Activated CD4-positive, alpha-beta T cell treated with anti-CD3 and anti-CD28 coated beads, Interleukin-2, amount 10 ng/mL, durations not matched to agents 24 days and 14 days (primary cell): ENCODE measurements around the gene IAH1. TPM values are rescaled to one million over a fixed set of nuclear protein-coding genes. Genes with fewer than 3 reads are reported as not detected.
A peak's percentile ranks its signal among the peaks of the same experiment; 100 is the strongest.

Experiments used
- DNase-seq: peaks from one replicate; pipeline ENCODE4 v3.0.0; 2022
- H3K27ac Mint-ChIP-seq: one replicate; pipeline ENCODE4 v1.8.0; 2022; ENCODE audit warnings: mild to moderate bottlenecking, mixed read lengths
- H3K27me3 Mint-ChIP-seq: one replicate; pipeline ENCODE4 v1.8.0; 2022; ENCODE audit warnings: mixed read lengths
- H3K36me3 Mint-ChIP-seq: one replicate; pipeline ENCODE4 v1.8.0; 2022; ENCODE audit warnings: low read depth, mild to moderate bottlenecking, mixed read lengths
- H3K4me1 Mint-ChIP-seq: one replicate; pipeline ENCODE4 v1.8.0; 2021; ENCODE audit warnings: mixed read lengths
- H3K4me3 Mint-ChIP-seq: one replicate; pipeline ENCODE4 v1.8.0; 2022; ENCODE audit warnings: mild to moderate bottlenecking, moderate library complexity, mixed read lengths
- H3K9me3 Mint-ChIP-seq: one replicate; pipeline ENCODE4 v1.8.0; 2021; ENCODE audit warnings: mixed read lengths
- intact Hi-C: fragments of 100-400 bp; cut with micrococcal nuclease; formaldehyde crosslinking; loops from one replicate; pipeline ENCODE4 v1.15.1; 2023
- total RNA-seq: library from RNA; stranded (reverse); gene quantifications from 2 replicates; pipeline ENCODE4 v1.2.3, GENCODE V29; 2022

The IAH1 gene, protein sequence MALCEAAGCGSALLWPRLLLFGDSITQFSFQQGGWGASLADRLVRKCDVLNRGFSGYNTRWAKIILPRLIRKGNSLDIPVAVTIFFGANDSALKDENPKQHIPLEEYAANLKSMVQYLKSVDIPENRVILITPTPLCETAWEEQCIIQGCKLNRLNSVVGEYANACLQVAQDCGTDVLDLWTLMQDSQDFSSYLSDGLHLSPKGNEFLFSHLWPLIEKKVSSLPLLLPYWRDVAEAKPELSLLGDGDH
- total RNA-seq: 76.0 and 78.6 TPM in 2 replicates

DNA sequence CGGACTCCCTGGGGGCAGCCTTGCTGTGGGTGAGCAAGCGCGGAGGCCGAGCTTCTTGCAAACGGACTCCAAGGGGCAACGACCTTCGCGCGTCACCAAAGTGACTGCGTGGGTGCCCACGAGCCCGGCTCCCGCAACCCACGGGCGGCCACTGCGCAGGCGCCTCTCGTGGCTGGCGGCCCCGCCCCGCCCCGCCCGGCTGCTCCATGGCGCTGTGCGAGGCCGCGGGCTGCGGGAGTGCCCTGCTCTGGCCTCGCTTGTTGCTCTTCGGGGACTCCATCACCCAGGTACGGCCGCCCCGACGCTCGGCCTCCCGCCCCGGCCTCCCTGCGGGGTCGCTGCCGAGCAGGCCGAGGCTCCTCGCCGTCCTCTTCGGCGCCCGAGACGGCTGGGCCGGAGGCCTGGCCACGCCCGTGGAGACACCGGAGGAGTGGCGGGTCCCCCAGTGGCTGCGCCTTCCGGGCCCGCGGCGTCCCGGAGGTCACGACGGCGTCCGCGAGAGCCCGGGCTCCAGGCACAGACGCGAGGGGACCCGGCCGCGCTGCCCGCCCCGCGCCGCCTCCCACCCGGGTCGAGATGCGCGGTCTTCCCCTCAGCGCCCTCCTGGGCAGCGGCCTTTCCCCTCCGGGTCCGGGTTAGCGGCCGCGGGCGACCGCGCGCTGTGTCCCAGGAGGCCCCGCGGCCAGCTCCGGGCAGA lies at the start of gene IAH1:
TSS of gene IAH1 (plus strand) at position 191 of the 697 bp plus-strand sequence. CDS start at position 207, 16 bp downstream.
- H3K4me1 Mint-ChIP-seq: peaks cover 31% of the 10 kb centered on the region
- H3K27ac Mint-ChIP-seq: peak within 1 kb of the TSS; percentile 86
- H3K9me3 Mint-ChIP-seq: no peaks in the 10 kb centered on the region
- H3K36me3 Mint-ChIP-seq: peaks cover 59% of the 10 kb centered on the region
- peak within 1 kb of the TSS; percentile 82 for H3K4me3 Mint-ChIP-seq
- no peaks in the 10 kb centered on the region for H3K27me3 Mint-ChIP-seq
- intact Hi-C loops: loop anchor here (5.0 kb wide), 2 partner anchors 158 to 332 kb away; partner anchors contain the start of gene YWHAQ
- peak; percentile 92 for DNase-seq

DNA sequence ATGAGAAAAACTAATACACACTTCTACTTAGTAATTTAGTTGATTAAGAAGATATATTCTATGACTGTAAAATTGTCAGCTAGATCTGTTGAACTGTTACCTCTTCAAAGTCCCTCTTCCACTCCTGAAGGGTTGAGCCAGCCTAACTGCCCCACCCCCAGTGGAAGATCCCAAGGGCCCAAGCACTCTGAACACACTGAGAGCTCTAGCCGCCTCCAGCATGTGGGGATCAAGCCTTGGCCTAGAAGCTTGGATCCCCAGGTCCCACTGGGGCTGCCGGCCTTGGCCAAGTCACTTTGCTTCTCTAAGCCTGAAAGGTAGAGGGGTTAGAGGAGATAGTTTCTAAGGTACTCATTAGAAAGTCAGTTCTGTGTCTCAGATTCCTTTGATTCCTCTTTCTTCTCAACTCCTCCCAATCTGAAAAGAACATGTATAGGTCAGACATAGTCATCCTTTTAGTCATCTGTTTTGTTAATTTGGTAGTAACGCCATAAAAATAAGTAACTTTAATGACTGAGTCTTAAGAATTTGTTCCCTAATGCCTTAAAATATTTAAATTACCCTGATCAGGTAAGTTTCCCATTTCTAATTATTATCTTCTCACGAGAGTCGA lies 45.3 kb upstream of the IAH1 start:
- Mint-ChIP-seq H3K27me3 (no peaks in the 10 kb centered on the region), H3K36me3 (peaks cover 45% of the 10 kb centered on the region), H3K9me3 (no peaks in the 10 kb centered on the region), H3K4me3 (no peak overlapping the region), H3K4me1 (peaks cover 18% of the 10 kb centered on the region), H3K27ac (no peak overlapping the region)
- intact Hi-C loops: no loop called here
- DNase-seq: peak; percentile 52

DNA sequence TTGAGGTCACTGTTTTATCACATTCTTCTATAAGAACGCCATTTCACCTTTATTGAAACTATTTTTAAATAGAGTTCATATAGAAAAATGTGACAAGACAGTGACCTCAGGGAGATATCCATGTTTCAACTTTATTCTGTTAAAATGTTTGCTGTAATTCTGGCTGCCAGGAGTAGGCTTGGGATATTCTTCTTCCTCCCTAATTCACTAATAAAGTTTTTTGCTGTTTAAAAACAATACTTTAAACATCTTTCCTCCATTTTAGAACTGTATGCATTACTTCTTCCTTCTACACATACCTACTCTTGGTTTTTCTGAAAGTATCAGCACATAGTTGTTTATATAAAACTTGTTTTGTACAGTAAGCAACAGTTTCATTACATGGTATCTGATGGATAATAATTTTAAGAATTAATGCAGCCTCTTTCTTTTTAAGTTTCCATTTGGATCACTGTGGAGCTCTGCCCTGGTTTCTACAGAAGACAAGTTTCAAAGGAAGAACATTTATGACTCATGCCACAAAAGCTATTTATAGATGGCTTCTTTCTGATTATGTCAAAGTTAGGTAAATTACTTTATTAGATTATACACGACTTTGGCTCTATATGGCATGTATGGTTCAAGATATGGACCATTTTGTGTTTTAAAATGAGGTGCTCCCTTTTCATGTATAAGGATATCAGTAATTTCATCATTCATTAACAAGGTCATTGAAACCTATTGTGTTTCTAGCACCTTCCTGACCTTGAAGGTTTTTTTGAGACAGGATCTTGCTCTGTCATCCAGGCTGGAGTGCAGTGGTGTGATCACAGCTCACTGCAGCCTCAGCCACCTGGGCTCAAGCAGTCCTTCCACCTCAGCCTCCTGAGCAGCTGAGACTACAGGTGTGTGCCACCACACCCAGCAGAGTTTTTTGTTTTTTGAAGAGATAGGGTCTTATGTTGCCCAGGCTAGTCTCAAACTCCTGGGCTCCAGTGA lies 43.7 kb upstream of the IAH1 start:
- H3K9me3 Mint-ChIP-seq: no peaks in the 10 kb centered on the region
- intact Hi-C loops: no loop called here
- peak overlapping the region; percentile 94 for H3K27ac Mint-ChIP-seq
- DNase-seq: no peak
- peak overlapping the region; percentile 34 for H3K4me3 Mint-ChIP-seq
- peaks cover 56% of the 10 kb centered on the region for H3K36me3 Mint-ChIP-seq
- H3K4me1 Mint-ChIP-seq: peaks cover 16% of the 10 kb centered on the region
- H3K27me3 Mint-ChIP-seq: no peaks in the 10 kb centered on the region

DNA sequence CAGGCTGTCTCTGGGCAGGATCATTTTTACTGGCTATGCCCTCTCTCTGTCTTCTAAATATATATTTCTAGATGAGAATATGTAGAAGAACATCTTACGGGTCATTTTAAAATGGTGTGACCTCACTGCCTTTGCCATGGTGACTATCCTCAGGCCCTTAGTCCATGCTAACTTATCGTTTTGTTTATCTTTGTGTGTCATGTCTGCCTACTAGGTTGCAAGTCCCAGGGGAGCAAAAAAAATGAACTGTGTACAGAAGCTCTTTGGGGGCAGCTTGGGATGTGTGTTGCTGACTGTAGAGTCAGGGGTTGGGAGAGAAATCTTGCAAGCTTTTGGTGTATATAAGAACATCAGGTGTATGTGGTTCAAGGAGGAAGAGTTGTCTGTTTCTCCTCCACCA lies 39.9 kb upstream of the IAH1 start:
- no peak overlapping the region for H3K4me3 Mint-ChIP-seq
- no peak for DNase-seq
- H3K36me3 Mint-ChIP-seq: peaks cover 71% of the 10 kb centered on the region
- H3K4me1 Mint-ChIP-seq: peaks cover 13% of the 10 kb centered on the region
- peak overlapping the region; percentile 48 for H3K27ac Mint-ChIP-seq
- intact Hi-C loops: no loop called here
- no peaks in the 10 kb centered on the region for H3K27me3 Mint-ChIP-seq
- no peaks in the 10 kb centered on the region for H3K9me3 Mint-ChIP-seq

DNA sequence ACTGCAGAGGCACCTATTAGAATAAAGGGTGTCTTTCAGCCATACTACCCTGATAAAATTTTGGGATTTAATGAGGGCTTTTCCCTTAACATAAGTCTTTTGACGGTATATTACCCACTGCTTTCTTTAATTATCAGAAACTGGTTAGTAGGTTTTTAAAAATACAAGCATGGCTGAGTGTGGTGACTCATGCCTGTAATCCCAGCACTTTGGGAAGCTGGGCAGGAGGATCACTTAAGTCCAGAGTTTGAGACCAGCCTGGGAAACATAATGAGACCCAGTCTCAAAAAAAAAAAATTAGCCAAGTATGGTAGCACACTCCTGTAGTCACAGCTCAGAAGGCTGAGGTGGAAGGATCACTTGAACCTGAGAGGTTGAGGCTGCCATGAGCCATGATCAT lies 34.8 kb upstream of the IAH1 start:
- DNase-seq: no peak
- no peaks in the 10 kb centered on the region for H3K4me1 Mint-ChIP-seq
- H3K36me3 Mint-ChIP-seq: peaks cover 56% of the 10 kb centered on the region
- no peak overlapping the region for H3K27ac Mint-ChIP-seq
- no peaks in the 10 kb centered on the region for H3K27me3 Mint-ChIP-seq
- no peak overlapping the region for H3K4me3 Mint-ChIP-seq
- no peaks in the 10 kb centered on the region for H3K9me3 Mint-ChIP-seq
- intact Hi-C loops: no loop called here

DNA sequence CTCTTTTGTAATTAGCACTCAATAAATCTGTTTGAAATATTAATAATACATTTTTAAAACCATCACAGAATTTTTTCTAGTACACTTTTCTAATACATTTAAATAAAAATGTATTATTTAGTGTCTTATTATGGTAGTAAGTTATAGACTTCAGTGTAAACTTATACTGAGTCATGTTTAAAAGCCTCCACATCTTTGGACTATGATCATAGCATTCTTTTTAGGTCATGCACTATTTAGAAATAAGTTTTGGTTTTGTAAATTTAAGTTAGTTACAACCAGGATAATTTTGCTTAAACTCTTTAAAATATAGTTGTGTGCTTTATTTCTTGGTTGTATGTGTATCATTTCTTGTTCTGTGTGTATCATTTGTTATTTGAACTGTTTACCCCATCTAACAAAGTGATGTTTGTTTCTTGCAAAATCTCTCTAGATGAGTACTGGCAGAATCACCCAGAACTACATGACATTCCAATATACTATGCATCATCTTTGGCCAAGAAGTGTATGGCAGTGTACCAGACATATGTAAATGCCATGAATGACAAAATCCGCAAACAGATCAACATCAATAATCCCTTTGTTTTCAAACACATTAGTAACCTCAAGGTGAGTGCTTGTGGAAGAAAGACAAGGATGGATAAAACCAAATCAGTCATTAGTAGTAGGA lies 34.2 kb upstream of the IAH1 start:
- H3K4me3 Mint-ChIP-seq: no peak overlapping the region
- H3K9me3 Mint-ChIP-seq: no peaks in the 10 kb centered on the region
- no peak for DNase-seq
- H3K4me1 Mint-ChIP-seq: peaks cover 3% of the 10 kb centered on the region
- intact Hi-C loops: no loop called here
- H3K27me3 Mint-ChIP-seq: no peaks in the 10 kb centered on the region
- peaks cover 53% of the 10 kb centered on the region for H3K36me3 Mint-ChIP-seq
- H3K27ac Mint-ChIP-seq: no peak overlapping the region

DNA sequence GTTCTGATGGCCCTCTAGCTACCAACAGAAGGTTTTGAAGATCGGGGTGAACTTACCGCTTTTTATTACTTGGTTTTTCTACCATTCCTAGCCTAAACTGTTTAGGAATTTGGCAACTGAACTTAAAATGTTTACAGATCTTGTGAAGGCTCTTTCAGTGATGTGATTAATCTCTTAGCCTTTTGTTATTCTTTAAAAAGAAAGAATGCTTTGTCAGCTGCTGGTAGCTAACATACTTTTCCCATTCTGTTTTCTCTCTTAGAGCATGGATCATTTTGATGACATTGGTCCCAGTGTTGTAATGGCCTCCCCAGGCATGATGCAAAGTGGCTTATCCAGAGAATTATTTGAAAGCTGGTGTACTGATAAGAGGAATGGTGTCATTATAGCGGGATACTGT lies 32.8 kb upstream of the IAH1 start:
- H3K9me3 Mint-ChIP-seq: no peaks in the 10 kb centered on the region
- intact Hi-C loops: no loop called here
- peaks cover 55% of the 10 kb centered on the region for H3K36me3 Mint-ChIP-seq
- peaks cover 9% of the 10 kb centered on the region for H3K4me1 Mint-ChIP-seq
- no peak overlapping the region for H3K4me3 Mint-ChIP-seq
- H3K27me3 Mint-ChIP-seq: no peaks in the 10 kb centered on the region
- DNase-seq: no peak
- no peak overlapping the region for H3K27ac Mint-ChIP-seq

DNA sequence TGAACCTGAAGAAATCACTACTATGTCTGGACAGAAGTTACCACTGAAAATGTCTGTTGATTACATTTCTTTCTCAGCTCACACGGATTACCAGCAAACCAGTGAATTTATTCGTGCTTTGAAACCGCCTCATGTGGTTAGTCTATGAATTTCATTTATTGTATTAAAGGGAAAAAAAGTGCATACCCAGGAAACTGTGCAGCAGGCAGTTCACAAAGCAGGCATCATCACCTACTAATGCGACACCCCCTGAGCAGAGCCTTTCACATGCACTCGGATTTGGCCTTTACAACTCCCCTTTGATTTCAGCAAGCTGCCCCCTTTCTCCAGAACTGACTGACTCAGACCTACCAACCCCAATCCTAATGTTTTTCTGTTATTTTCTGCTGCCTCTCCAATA lies 30.8 kb upstream of the IAH1 start:
- H3K27me3 Mint-ChIP-seq: no peaks in the 10 kb centered on the region
- peaks cover 9% of the 10 kb centered on the region for H3K4me1 Mint-ChIP-seq
- H3K36me3 Mint-ChIP-seq: peaks cover 50% of the 10 kb centered on the region
- no peak overlapping the region for H3K4me3 Mint-ChIP-seq
- H3K27ac Mint-ChIP-seq: no peak overlapping the region
- intact Hi-C loops: no loop called here
- no peaks in the 10 kb centered on the region for H3K9me3 Mint-ChIP-seq
- no peak for DNase-seq

DNA sequence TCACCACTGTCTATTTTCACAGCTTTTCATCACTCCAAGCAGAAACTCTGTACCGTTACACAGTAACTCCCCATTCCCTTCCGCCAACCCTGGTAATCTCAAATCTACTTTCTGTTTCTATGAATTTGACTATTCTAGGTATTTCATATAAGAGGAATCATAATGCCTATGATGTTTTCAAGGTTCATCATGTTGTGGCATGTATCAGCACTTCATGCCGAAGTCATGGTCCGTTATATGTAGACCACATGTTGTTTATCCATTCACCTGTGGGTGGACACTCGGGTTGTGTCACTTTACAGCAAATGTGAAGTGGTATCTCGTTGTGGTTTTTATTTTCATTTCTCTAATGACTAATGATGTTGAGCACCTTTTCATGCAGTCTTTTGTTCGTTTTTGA lies 29.3 kb upstream of the IAH1 start:
- no peak for DNase-seq

DNA sequence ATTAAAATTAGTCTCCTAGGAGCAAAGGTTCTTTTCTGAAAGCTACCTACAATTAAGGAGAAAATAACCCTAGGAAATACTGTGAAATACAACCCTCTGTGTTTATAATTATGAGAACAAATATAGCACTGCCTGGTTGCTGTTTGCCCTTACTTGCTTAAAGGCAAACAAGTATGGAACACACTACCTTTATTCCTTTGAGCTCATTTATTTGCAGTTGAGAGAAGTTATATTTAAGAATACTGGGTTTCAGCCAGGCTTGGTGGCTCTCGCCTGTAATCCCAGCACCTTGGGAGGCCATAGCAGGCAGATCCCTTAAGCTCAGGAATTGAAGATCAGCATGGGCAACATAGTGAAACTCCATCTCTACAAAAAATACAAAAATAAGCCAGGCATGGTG lies 23.1 kb upstream of the IAH1 start:
- Mint-ChIP-seq H3K27ac (no peak overlapping the region), H3K27me3 (no peaks in the 10 kb centered on the region), H3K9me3 (no peaks in the 10 kb centered on the region), H3K4me1 (no peaks in the 10 kb centered on the region), H3K4me3 (no peak overlapping the region), H3K36me3 (peaks cover 42% of the 10 kb centered on the region)
- no peak for DNase-seq
- intact Hi-C loops: no loop called here

More for the DNA sequence above, 29.3 kb upstream of the IAH1 start:
- Mint-ChIP-seq H3K4me1 (peaks cover 9% of the 10 kb centered on the region), H3K36me3 (peaks cover 48% of the 10 kb centered on the region), H3K4me3 (no peak overlapping the region), H3K27ac (peak overlapping the region; percentile 57), H3K9me3 (no peaks in the 10 kb centered on the region), H3K27me3 (no peaks in the 10 kb centered on the region)
- intact Hi-C loops: no loop called here

DNA sequence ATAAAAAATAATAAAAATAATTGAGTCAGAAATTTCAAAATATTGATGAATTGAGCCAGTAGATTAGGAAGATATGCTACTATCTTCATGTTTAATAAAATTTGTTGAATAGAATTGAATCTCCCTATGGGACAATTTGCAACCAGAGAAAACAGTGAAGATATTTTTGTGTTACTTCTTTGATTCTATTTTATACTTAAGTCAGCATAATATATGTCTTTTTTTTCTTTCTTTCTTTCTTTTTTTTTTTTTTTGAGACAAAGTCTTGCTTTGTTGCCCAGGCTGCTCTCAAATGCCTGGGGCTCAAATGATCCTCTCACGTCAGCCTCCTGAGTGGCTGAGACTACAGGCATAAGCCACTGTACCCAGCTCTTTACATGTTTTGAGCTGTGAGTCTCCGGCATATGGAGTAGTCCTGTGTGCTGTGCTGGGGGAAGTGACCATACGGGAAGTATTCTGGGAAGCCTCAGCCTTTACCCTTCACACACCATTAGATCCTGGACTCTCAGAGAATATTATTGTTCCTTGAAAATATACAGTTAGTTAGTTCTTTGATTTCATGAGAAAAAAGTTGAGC lies 13.8 kb upstream of the IAH1 start:
- Mint-ChIP-seq H3K9me3 (no peaks in the 10 kb centered on the region), H3K4me1 (peaks cover 5% of the 10 kb centered on the region), H3K4me3 (no peak overlapping the region), H3K27ac (no peak overlapping the region), H3K36me3 (peaks cover 46% of the 10 kb centered on the region), H3K27me3 (no peaks in the 10 kb centered on the region)
- intact Hi-C loops: no loop called here
- no peak for DNase-seq

DNA sequence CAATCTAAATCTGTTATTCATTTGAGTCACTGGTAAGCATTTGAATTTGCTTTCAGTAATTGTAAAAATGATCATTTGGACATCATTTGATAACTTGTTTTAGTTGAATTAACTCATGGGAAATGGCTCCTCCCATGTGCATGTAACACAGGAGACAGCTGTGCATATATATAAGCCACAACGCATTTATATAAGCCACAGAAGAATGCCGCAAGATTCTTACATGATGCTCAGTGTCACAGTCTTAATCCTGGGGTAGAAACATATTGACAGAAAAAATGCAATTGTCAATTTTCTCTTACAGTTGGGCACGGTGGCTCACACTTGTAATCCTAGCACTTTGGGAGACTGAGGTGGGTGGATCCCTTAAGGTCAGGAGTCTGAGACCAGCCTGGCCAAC lies 13.3 kb upstream of the IAH1 start:
- H3K27ac Mint-ChIP-seq: no peak overlapping the region
- intact Hi-C loops: no loop called here
- no peaks in the 10 kb centered on the region for H3K9me3 Mint-ChIP-seq
- peaks cover 8% of the 10 kb centered on the region for H3K4me1 Mint-ChIP-seq
- DNase-seq: no peak
- no peak overlapping the region for H3K4me3 Mint-ChIP-seq
- no peaks in the 10 kb centered on the region for H3K27me3 Mint-ChIP-seq
- H3K36me3 Mint-ChIP-seq: peaks cover 49% of the 10 kb centered on the region

DNA sequence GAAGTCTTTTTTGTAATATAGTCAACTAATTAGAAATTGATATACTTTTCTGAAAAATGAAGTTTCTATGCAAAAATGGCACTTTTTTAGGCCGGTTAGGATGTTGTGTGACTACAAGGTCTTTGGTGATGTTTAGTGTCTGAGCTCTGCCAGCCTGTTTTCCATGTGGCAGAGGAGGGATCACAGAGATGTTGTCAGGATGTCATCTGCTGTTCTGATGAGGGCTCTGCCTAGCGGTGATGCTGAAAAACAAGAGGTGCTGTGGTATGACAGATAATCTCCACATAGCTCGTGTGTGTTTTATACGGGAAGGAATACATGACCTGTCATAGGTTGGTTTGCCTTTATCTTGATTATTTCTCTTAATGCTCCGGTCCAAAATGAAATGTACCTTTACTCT lies 12.0 kb upstream of the IAH1 start:
- no peak for DNase-seq
- H3K4me3 Mint-ChIP-seq: no peak overlapping the region
- H3K9me3 Mint-ChIP-seq: no peaks in the 10 kb centered on the region
- H3K36me3 Mint-ChIP-seq: peaks cover 44% of the 10 kb centered on the region
- intact Hi-C loops: no loop called here
- no peak overlapping the region for H3K27ac Mint-ChIP-seq
- H3K4me1 Mint-ChIP-seq: peaks cover 8% of the 10 kb centered on the region
- H3K27me3 Mint-ChIP-seq: no peaks in the 10 kb centered on the region
